Upper lobe of right lung (tissue), 1 donor: ENCODE data around the gene GDAP1L1. TPM values are rescaled to one million over a fixed set of nuclear protein-coding genes. Genes with fewer than 3 reads are reported as not detected.
"Not testable (repeated sequence)": the region's sequence is repeated elsewhere in the genome, so short reads cannot be mapped to it uniquely, and the experiment has no call there.

Experiments
- ATAC-seq: fragments of 200-7000 bp; cut with Tn5 transposase; one replicate; pipeline ENCODE4 v1.9.1; 2020; ENCODE audit warnings: mild to moderate bottlenecking, moderate library complexity
- DNase-seq: peaks from one replicate; pipeline ENCODE4 v3.0.0-alpha.2; 2020
- H3K27ac ChIP-seq: fragments of 200-600 bp; one replicate; pipeline ENCODE4 v1.8.0; 2022
- H3K27me3 ChIP-seq: fragments of 200-600 bp; one replicate; pipeline ENCODE4 v1.8.0; 2022; ENCODE audit warnings: mild to moderate bottlenecking
- H3K36me3 ChIP-seq: fragments of 200-600 bp; one replicate; pipeline ENCODE4 v1.8.0; 2022
- H3K4me1 ChIP-seq: fragments of 200-600 bp; one replicate; pipeline ENCODE4 v1.8.0; 2022
- H3K4me3 ChIP-seq: fragments of 200-600 bp; one replicate; pipeline ENCODE4 v1.8.0; 2022; ENCODE audit warnings: mild to moderate bottlenecking
- H3K9me3 ChIP-seq: fragments of 200-600 bp; one replicate; pipeline ENCODE4 v1.8.0; 2022
- intact Hi-C: fragments of 100-400 bp; cut with DNase I; formaldehyde crosslinking; loops from one replicate; pipeline ENCODE4 v1.11.0; 2022
- total RNA-seq: library from RNA; stranded (reverse); fragmentation: NEBNext Ultra II Directional; extraction: Animal tissue kit (Norgen Biotek cat#: 25700); gene quantifications from one replicate; pipeline ENCODE4 v1.2.1, GENCODE V29; 2021
- TF ChIP-seq, protein P1 (sequence below): fragments of 200-600 bp; IDR thresholded peaks from one replicate; pipeline ENCODE4 v1.8.0; 2022; ENCODE audit warnings: antibody characterized with exemption
- donor health status: DM: no; HTN: yes; CAD: no; lungs with severe emphysema.

GDAP1L1 gene
- total RNA-seq, 1 donor from 2014 or later: not detected

DNA sequence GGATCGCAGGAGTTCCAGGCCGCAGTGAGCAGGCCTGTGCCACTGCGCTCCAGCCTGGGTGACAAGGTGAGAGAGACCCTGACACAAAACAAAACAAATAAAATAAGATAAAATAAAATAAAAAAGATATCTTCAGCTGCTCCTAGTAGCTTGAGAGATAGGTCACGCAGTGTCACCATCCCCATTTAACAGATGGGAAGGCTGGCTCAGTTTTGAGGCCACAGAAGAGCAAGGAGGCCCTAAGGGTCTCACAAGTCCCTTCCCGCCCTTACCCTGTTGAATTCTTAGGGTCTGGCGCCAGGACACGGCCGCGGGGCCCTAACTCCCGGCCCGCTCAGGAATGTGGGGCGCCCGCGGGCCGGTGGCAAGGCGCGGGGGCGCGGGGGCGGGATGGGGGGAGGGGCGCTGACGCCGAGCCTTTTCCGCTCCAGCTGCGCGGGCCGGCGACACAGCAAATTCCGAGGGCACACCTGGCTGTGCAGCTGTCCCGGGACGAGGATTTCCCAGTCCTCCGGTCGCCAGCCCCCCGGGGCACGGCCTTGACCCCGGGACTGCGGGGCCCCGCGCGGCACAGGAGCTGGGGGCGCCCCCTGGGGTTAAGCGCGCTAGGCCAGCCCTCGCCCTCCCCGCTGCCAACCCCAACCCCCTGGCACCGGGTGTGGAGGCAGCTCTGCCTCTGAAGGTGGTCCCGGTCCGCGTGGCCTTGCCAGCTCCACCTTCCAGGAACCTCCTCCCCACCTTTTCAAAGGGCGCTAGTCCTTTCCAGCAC lies 79.5 kb downstream of the GDAP1L1 start:
- peaks cover 5% of the 10 kb centered on the region for H3K4me1 ChIP-seq
- ATAC-seq (peak; percentile 45), DNase-seq (peak; percentile 60)
- H3K4me3 ChIP-seq: peak overlapping the region; percentile 25
- H3K36me3 ChIP-seq: no peaks in the 10 kb centered on the region
- TF ChIP-seq, protein P1, sequence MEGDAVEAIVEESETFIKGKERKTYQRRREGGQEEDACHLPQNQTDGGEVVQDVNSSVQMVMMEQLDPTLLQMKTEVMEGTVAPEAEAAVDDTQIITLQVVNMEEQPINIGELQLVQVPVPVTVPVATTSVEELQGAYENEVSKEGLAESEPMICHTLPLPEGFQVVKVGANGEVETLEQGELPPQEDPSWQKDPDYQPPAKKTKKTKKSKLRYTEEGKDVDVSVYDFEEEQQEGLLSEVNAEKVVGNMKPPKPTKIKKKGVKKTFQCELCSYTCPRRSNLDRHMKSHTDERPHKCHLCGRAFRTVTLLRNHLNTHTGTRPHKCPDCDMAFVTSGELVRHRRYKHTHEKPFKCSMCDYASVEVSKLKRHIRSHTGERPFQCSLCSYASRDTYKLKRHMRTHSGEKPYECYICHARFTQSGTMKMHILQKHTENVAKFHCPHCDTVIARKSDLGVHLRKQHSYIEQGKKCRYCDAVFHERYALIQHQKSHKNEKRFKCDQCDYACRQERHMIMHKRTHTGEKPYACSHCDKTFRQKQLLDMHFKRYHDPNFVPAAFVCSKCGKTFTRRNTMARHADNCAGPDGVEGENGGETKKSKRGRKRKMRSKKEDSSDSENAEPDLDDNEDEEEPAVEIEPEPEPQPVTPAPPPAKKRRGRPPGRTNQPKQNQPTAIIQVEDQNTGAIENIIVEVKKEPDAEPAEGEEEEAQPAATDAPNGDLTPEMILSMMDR: no peak
- H3K9me3 ChIP-seq: no peaks in the 10 kb centered on the region
- peaks cover 36% of the 10 kb centered on the region for H3K27me3 ChIP-seq
- H3K27ac ChIP-seq: no peak overlapping the region
- intact Hi-C loops: no loop called here

DNA sequence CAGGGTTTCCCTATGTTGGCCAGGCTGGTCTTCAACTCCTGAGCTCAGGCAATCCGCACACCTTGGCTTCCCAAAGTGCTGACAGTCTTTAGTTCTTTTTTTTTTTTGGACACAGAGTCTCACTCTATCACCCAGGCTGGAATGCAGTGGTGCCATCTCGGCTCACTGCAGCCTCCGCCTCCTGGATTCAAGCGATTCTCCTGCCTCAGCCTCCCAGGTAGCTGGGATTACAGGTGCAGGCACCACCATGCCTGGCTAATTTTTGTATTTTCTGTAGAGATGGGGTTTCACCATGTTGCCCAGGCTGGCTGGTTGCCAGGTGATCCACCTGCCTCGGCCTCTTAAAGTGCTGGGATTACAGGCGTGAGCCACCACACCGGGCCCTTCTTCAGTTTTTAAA lies 80.6 kb downstream of the GDAP1L1 start:
- peak; percentile 6 for DNase-seq
- H3K36me3 ChIP-seq, H3K27ac ChIP-seq, H3K4me1 ChIP-seq, H3K4me3 ChIP-seq, H3K9me3 ChIP-seq, ATAC-seq, intact Hi-C loops: not testable (repeated sequence)
- H3K27me3 ChIP-seq: peaks cover 37% of the 10 kb centered on the region

DNA sequence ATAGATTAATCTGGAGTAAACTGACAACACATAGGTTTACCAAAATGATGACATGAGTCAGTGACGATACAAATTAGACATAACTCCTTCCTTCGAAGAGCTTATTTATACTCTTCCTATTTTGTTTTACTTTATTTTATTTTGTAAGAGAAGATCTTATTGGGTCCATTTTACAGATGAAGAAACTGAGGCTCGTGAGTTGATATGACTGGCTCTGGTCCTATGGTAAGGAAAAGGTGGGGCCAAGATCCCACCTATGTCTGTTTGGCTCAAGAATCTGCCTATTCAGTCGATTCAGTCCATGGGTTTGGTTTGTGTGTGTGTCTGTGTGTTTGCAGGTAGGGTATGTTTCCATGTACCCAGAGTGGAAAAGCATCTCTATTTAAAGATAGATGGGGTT lies 81.3 kb downstream of the GDAP1L1 start:
- Histone ChIP-seq H3K27ac (no peak overlapping the region), H3K9me3 (no peaks in the 10 kb centered on the region), H3K27me3 (peaks cover 37% of the 10 kb centered on the region), H3K4me1 (peaks cover 5% of the 10 kb centered on the region), H3K4me3 (no peak overlapping the region), H3K36me3 (no peaks in the 10 kb centered on the region)
- intact Hi-C loops: no loop called here
- TF ChIP-seq, protein P1: no peak
- ATAC-seq: no peak
- DNase-seq: no peak

Other genes with a start within 250 kb of the GDAP1L1 start
- 7.9 TPM for gene JPH2, start 60.1 kb upstream of the GDAP1L1 start, total RNA-seq
- 29.6 TPM for gene OSER1, start 36.5 kb upstream of the GDAP1L1 start, total RNA-seq
- gene FITM2, start 63.9 kb downstream of the GDAP1L1 start, total RNA-seq: 12.6 TPM
- gene R3HDML, start 89.7 kb downstream of the GDAP1L1 start, total RNA-seq: not detected
- 0.20 TPM for gene HNF4A, start 108.4 kb downstream of the GDAP1L1 start, total RNA-seq
- 8.0 TPM for gene TTPAL, start 228.6 kb downstream of the GDAP1L1 start, total RNA-seq